ENCODE results near the gene ILDR2.
A peak's percentile ranks its signal among the peaks of the same experiment; 100 is the strongest.
"Not testable (repeated sequence)": the region's sequence is repeated elsewhere in the genome, so short reads cannot be mapped to it uniquely, and the experiment has no call there.

ILDR2 gene

GRCh38 chr1:166895766-166896165, 79.6 kb downstream of the ILDR2 start:
- peaks cover 27% of the 10 kb centered on the region for H3K27me3 Mint-ChIP-seq
- no peak for DNase-seq
- H3K4me1 Mint-ChIP-seq: no peaks in the 10 kb centered on the region
- no peak overlapping the region for H3K27ac Mint-ChIP-seq
- H3K4me3 Mint-ChIP-seq: no peak overlapping the region
- H3K9me3 Mint-ChIP-seq: peaks cover 6 to 24% of the 10 kb centered on the region in 2 donors
- no peak for ATAC-seq

GRCh38 chr1:166889776-166890175, 85.6 kb downstream of the ILDR2 start:
- no peaks in the 10 kb centered on the region for H3K9me3 Mint-ChIP-seq
- H3K4me1 Mint-ChIP-seq: peaks cover 9% of the 10 kb centered on the region
- DNase-seq: no peak
- H3K27ac Mint-ChIP-seq: no peak overlapping the region
- H3K27me3 Mint-ChIP-seq: peaks cover 28% of the 10 kb centered on the region
- H3K4me3 Mint-ChIP-seq: no peak overlapping the region
- no peak for ATAC-seq

- DNase-seq (no peak), ATAC-seq (no peak)
- H3K9me3 Mint-ChIP-seq: no peaks in the 10 kb centered on the region
- H3K4me1 Mint-ChIP-seq: peaks cover 22% of the 10 kb centered on the region
- H3K4me3 Mint-ChIP-seq: no peak overlapping the region
- H3K27ac Mint-ChIP-seq: no peak overlapping the region
- H3K27me3 Mint-ChIP-seq: peaks cover 29% of the 10 kb centered on the region
These were observed 86.8 kb downstream of the ILDR2 start for GRCh38 chr1:166888373-166889111.

- H3K4me3 Mint-ChIP-seq: no peak overlapping the region
- no peak overlapping the region for H3K27ac Mint-ChIP-seq
- H3K27me3 Mint-ChIP-seq: peaks cover 28% of the 10 kb centered on the region
These were observed 90.4 kb downstream of the ILDR2 start for GRCh38 chr1:166884971-166885370.

GRCh38 chr1:166884040-166884642, 91.2 kb downstream of the ILDR2 start:
- Mint-ChIP-seq H3K4me1 (peaks cover 22% of the 10 kb centered on the region), H3K9me3 (no peaks in the 10 kb centered on the region), H3K4me3 (peak overlapping the region in 1 of 2 donors; percentile 56), H3K27me3 (peaks cover 28% of the 10 kb centered on the region), H3K27ac (no peak overlapping the region)
- DNase-seq (peak; percentile 41 to 42), ATAC-seq (peak; percentile 86)

More at GRCh38 chr1:166884971-166885370, 90.4 kb downstream of the ILDR2 start:
- Mint-ChIP-seq H3K4me1 (peaks cover 22% of the 10 kb centered on the region), H3K9me3 (no peaks in the 10 kb centered on the region)
- no peak for DNase-seq
- peak; percentile 49 for ATAC-seq

- no peak for DNase-seq
- no peak overlapping the region for H3K4me3 Mint-ChIP-seq
- no peak overlapping the region for H3K27ac Mint-ChIP-seq
- H3K27me3 Mint-ChIP-seq: peaks cover 28% of the 10 kb centered on the region
- peaks cover 22% of the 10 kb centered on the region for H3K4me1 Mint-ChIP-seq
- no peaks in the 10 kb centered on the region for H3K9me3 Mint-ChIP-seq
- ATAC-seq: no peak
These were observed 92.4 kb downstream of the ILDR2 start for GRCh38 chr1:166882893-166883292.

GRCh38 chr1:166878173-166878917, 97.0 kb downstream of the ILDR2 start:
- H3K4me1 Mint-ChIP-seq: peaks cover 37% of the 10 kb centered on the region
- DNase-seq, H3K4me3 Mint-ChIP-seq, H3K9me3 Mint-ChIP-seq, ATAC-seq, H3K27ac Mint-ChIP-seq, H3K27me3 Mint-ChIP-seq: not testable (repeated sequence)

GRCh38 chr1:166876540-166876838, 98.9 kb downstream of the ILDR2 start:
- Mint-ChIP-seq H3K4me1 (peaks cover 55% of the 10 kb centered on the region), H3K27ac (peak overlapping the region; percentile 94 to 99), H3K9me3 (no peaks in the 10 kb centered on the region), H3K4me3 (peak overlapping the region; percentile 84 to 97), H3K27me3 (no peaks in the 10 kb centered on the region)
- DNase-seq (no peak), ATAC-seq (peak; percentile 1)

GRCh38 chr1:166875734-166876539, 99.4 kb downstream of the ILDR2 start, which contains the start of gene TADA1:
Gene TADA1 (minus strand): TSS chr1:166876264. CDS start chr1:166876233, 31 bp downstream.
- ATAC-seq (peak; percentile 91), DNase-seq (peak; percentile 97 to 99)
- H3K4me3 Mint-ChIP-seq: peak within 1 kb of the TSS; percentile 84 to 97
- H3K27ac Mint-ChIP-seq: peak within 1 kb of the TSS; percentile 94 to 99
- peaks cover 61% of the 10 kb centered on the region for H3K4me1 Mint-ChIP-seq
- H3K27me3 Mint-ChIP-seq: no peaks in the 10 kb centered on the region
- no peaks in the 10 kb centered on the region for H3K9me3 Mint-ChIP-seq

GRCh38 chr1:166875302-166875733, 100.0 kb downstream of the ILDR2 start:
- no peak for DNase-seq
- H3K4me3 Mint-ChIP-seq: peak overlapping the region; percentile 84 to 97

GRCh38 chr1:166874464-166874863, 100.9 kb downstream of the ILDR2 start:
- no peak for DNase-seq
- Mint-ChIP-seq H3K9me3 (no peaks in the 10 kb centered on the region), H3K27ac (no peak overlapping the region), H3K4me3 (peak overlapping the region; percentile 48 to 84), H3K4me1 (peaks cover 75% of the 10 kb centered on the region), H3K27me3 (no peaks in the 10 kb centered on the region)
- no peak for ATAC-seq

More at GRCh38 chr1:166875302-166875733, 100.0 kb downstream of the ILDR2 start:
- peak overlapping the region; percentile 90 to 93 for H3K27ac Mint-ChIP-seq
- peaks cover 67% of the 10 kb centered on the region for H3K4me1 Mint-ChIP-seq
- no peaks in the 10 kb centered on the region for H3K9me3 Mint-ChIP-seq
- ATAC-seq: no peak
- no peaks in the 10 kb centered on the region for H3K27me3 Mint-ChIP-seq

- H3K4me1 Mint-ChIP-seq: peaks cover 71% of the 10 kb centered on the region
- H3K4me3 Mint-ChIP-seq: no peak overlapping the region
- DNase-seq (no peak), ATAC-seq (no peak)
- no peak overlapping the region for H3K27ac Mint-ChIP-seq
- H3K27me3 Mint-ChIP-seq: no peaks in the 10 kb centered on the region
- no peaks in the 10 kb centered on the region for H3K9me3 Mint-ChIP-seq
These were observed 104.8 kb downstream of the ILDR2 start for GRCh38 chr1:166870584-166870983.

GRCh38 chr1:166869318-166870099, 105.8 kb downstream of the ILDR2 start:
- Mint-ChIP-seq H3K4me1 (peaks cover 61% of the 10 kb centered on the region), H3K4me3 (peak overlapping the region in 1 of 2 donors; percentile 16), H3K9me3 (no peaks in the 10 kb centered on the region), H3K27me3 (no peaks in the 10 kb centered on the region), H3K27ac (peak overlapping the region in 1 of 2 donors; percentile 61)
- DNase-seq: no peak
- peak; percentile 81 for ATAC-seq

GRCh38 chr1:166868639-166869038, 106.7 kb downstream of the ILDR2 start:
- ATAC-seq (no peak), DNase-seq (no peak)
- no peak overlapping the region for H3K27ac Mint-ChIP-seq
- no peaks in the 10 kb centered on the region for H3K27me3 Mint-ChIP-seq
- H3K9me3 Mint-ChIP-seq: no peaks in the 10 kb centered on the region
- peaks cover 53% of the 10 kb centered on the region for H3K4me1 Mint-ChIP-seq
- H3K4me3 Mint-ChIP-seq: no peak overlapping the region

Data from stimulated activated naive CD8-positive, alpha-beta T cell treated with anti-CD3 and anti-CD28 coated beads, Interleukin-15, amount 100 ng/mL, for 72 hours (primary cell).